HG03066 (cell line): ENCODE measurements around the gene CREBBP.

Source experiments
- ATAC-seq: cut with Tn5 transposase; IDR thresholded peaks from one replicate; pipeline ENCODE4 v1.9.1; 2021; ENCODE audit warnings: low read depth; ENCODE audit not compliant: unreplicated experiment

The CREBBP gene

DNA sequence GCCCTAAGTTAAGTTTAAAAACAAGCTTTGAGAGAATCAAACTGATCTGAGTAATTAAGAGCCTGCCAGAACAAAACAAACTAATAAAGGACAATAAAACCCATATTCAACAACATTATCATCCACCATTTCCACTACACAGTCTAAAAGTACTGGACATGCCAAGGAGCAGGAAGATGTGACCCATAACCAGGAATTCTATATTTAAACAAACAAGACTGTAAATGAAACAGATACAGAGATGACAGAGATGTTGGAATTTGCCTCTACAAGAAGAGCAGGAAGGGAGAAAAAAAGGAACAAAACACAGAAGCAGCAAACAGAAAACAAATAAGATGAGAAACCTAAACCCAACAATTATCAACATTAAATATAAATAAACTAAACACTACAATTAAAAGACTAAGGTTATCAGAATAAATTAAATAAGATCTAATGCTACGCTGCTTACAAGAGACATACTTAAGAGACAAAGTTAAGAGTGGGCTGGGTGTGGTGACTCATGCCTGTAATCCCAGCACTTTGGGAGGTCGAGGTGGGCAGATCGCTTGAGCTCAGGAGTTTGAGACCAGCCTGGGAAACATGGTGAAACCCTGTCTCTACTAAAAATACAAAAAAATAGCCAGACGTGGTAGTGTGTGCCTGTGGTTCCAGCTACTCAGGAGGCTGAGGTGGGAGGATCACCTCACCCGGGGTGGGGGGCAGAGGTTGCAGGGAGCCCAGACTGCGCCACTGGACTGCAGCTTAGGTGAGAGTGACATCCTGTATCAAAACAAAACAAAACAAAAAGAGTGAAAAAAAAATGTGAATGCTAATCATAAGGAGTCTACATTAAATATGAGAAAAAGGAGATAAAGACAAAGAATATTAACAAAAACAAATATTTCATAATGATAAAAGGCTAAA lies 50.6 kb downstream of the CREBBP start:
- ATAC-seq, result no peak

DNA sequence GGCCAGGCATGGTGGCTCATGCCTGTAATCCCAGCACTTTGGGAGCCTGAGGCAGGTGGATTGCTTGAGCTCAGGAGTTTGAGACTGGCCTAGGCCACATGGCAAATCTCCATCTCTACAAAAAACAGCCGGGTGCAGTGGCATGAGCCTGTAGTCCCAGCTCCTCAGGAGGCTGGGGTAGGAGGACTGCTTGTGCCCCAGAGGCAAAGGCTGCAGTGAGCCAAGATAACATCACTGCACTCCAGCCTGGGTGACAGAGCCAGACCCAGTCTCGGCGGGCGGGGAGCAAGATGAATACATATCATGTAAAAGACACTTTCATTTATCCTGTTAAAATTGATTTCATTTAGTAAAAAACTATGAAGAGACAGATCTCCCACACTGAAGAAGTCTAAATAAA lies 54.6 kb downstream of the CREBBP start:
- no peak for ATAC-seq

DNA sequence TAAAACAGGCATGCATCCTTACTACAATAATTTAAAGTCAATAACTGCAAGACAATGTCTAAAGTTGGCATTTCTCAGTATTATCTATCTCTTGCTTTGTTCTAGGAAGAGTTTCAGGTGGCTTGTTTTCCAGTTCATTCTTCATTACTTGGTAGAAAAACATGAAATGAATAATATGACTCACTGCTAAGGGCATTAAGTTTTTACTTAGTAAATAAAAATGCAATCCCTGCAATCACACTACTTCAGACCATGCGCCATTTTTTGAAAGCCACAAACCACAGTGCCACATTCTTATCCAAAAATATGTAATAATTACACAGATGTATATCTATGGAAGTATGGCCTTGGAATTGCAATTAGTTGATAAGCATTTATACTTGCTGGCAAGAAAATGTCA lies 55.4 kb downstream of the CREBBP start:
- ATAC-seq, result no peak

DNA sequence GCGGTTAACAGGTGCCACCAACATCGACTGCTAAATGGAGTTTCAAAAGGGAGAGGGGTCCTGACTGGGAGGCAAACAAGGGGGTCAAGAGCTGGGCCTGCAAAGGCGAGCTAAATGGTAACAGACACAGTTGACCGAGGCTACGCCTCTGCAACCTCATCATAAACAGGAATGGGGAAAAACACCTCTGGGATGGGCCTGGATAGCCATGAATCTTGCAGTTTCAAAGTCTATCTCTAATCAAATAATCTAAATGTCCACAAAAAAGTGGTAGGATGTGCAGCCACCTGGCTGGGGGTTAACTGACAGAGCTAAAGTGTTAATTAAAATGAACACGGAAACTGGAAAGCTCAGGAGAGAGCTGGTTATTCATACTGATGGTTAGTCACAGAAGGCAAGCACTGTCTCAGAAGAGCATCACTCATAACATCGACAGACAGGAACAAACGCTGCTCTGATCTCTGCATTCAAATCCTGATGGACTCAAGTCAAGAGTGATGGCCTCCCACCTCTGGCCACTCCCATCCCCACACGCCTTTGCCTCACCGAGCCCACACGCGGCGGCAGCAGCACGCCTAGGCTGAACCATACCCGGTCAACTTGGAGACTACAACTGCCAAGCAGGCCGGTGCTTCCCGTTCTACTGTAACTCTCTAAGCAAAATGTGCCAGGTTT lies 56.3 kb downstream of the CREBBP start:
- ATAC-seq, result no peak

DNA sequence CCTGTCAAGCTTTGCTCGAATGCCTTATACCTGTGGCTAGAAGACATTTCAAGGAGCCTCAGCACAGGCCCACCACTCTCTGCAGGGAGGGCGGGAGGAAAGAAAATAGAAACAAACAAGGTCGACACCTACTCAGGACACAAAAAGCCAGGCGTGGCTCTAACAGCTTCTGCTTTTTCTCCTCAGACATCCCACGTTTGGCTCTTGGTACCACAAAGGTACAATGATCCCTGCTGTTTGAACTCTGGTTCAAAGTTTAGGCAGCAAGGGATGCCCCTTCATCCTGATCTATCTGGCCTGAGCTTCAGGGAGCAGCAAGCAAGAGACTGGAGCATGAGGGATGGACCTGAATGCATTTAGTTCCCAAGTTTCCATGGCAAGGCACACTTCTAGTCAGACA lies 57.1 kb downstream of the CREBBP start:
- ATAC-seq, result no peak

DNA sequence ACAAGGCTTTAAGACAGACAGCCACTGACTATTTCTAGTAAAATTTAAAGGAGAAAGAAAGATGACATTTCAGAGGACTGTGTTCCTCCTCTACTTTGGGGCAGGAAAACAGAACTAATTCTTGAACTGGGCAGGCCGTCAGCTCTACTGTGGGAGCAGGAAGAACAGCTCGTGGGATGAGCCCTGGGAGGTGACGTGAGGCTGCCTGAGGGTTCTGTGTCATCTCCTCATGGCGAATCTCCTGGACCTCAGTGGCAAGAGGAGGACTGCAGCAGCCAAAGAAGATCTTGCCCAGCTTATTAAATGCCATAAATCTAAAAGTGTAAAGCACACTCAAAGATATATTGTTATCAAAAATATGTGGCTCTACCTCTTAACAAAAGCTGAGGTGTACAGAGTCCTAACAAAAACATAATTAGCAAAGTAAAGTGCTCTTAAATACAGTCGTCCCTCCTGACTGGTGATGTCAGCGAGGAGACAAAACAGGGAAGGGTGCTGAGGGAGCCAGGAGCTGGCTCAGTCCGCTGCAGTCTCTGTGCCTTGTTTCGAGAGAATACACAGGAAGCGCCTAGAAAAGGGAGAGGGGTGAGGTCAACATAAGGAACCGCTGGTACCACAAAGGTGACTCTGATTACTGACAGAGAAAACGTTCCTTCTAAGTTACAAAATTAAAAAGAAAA lies 58.0 kb downstream of the CREBBP start:
- no peak for ATAC-seq

DNA sequence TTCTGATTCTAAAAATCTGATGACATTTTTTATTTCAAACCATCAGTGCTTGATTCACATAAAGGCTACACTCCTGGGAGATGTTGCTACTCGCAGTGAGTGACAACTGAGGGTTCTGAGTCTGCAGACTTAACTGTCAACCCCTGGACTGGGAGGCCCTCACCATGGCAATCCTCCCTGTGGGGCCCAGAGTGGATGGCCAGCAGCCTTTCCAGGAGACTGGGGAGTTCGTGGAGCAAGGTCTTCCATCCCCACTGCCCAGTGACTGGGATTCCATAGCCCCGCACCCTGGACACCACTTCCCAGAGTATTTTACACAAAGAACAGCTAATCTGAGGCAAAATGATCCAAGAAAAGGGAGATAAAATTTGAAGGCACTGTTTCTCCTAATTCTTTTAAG lies 59.3 kb downstream of the CREBBP start:
- ATAC-seq, result no peak

DNA sequence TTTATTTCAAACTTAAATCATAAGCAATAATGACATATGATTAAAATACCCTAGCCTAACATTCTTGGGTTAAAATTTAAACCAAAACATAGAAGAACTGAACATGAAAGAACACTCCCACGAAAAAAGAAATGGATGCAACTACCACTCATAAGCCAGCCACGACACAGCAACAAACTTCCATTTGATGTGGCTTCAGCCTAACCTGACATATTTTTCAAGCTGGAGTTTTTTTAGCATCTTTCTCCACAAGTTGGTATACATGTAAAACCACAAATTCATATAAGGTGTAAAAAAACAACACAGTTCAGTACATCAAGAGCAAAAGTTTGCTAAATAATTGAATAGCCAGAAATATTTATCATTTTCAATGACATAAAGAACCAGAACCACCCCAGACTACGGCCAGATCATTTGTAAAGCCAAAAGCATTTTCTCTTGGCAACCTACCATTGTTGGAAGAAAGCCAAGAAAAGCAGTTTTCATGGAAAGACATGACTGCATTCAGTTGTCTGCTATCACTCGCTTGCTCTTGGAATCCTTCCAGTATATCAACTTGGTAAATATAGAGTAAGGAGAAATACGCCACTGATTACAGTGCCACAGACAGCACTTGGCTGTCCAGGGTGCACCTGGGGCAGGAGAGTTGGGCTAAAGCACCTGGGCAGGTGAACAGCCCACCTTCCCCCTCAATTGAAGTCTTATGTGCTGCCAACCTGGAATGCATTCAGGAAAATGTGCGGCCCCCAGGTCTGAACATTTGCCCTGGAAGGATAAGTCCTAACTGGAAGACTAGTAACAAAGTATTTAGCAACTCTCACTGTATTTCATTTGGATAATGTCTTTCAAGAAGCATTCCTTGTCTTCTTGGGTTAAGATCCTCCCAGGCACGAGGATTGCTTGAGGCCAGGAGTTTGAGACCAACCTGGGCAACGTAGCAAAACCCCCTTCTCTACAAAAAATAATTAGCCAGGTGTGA lies 60.5 kb downstream of the CREBBP start:
- no peak for ATAC-seq

DNA sequence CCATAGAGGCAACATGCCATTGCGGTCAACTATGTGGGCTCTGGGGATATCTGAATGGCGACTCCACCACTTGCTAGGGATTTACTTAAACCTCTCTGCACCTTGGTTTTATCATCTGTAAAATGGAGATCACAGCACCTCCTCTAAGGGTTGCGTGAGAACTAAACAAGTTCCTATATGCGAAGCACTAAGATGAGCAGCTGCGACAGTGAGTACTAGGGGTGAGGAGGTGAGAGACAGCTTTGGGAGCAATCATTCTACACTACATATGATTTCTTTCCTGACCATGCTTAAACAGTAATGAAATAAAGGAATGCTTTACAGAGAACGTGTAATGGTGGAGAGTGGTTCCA lies 61.4 kb downstream of the CREBBP start:
- no peak for ATAC-seq

DNA sequence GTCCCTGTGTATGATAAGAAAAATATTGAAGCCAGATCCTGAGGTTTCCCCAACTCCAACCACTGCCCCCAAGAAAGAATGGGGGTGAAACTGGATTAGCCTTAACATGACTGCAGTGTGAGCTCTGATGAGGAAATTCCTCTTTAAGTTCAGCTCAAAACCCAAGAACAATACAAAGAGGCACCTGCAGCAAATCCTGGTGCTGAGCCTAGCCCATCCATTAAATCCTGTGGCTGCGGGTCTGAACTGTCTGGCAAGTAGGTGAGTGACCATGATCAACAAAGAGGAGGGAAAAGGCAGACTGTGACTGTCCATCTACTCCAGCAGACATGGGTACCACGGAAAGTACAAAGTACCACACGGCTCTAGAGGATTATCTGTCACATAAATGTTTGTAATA lies 64.2 kb downstream of the CREBBP start:
- ATAC-seq, result no peak

DNA sequence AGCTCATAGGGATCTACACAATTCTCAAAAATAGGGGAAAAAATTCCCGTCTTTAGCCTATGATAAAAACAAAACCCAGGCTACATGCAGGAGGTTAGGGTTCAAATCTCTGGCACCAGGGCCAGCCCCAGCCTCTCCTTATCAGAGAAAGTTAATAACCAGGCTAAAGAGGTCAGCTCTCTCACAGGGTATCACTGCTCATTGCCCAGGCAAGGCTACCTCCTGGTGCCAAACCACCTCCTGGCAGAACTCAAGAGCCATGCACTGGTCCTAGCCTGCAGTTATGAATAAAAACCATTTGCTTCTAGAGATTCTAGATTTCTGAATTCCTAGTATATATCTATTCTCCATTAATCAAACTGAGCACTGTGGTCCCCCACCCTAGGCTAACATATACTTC lies 65.8 kb downstream of the CREBBP start:
- ATAC-seq, result no peak

DNA sequence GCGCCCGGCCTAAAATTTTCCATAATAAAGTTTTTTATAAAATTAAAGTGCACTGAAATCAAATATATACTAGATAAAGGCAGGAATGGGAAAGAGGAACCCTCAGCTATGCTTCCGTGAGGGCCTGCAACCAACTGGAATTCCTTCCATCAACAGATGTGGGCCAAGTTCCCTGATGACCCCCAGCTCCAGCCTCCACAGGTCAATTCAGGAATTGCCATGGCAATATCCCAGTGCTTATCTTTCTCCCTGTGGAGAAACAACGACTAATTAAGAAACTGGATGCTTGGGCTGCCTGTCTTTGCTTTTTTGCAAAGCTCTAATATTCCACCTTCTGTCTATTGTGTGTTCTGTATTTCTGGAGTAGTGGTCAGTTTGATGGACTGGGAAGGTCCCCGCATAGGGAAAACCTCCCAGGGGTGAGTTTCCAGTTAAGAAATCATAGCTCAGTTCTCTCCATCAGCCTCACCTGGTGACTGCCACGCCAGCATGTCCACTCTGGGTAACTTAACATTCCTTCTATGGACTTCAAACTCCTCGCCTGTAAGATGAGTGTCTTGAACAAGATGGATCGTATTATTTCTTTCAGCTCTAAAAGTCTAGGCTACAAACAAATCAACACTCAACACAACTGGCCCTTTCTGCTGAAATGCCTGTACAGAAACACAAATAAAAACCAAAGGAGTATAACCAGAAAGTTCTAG lies 67.9 kb downstream of the CREBBP start:
- no peak for ATAC-seq

DNA sequence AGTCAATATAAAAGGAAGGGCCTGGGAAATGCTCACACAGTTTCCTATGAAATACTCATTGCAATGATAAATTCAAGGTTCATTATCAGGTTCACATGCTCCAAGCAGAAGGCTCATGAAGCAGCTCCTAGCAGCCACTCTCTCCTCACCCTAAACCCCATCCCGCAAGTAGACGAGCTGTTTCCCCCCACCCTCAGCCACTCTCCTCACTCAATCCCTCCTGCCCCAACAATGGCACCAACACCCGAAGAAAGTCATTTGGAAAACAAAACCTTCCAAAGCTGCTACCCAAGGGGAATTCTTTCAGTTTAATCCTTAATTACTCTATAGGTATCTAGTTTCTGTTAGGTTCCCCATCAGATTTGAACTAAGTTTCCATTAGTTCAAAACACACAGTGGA lies 69.7 kb downstream of the CREBBP start:
- no peak for ATAC-seq

DNA sequence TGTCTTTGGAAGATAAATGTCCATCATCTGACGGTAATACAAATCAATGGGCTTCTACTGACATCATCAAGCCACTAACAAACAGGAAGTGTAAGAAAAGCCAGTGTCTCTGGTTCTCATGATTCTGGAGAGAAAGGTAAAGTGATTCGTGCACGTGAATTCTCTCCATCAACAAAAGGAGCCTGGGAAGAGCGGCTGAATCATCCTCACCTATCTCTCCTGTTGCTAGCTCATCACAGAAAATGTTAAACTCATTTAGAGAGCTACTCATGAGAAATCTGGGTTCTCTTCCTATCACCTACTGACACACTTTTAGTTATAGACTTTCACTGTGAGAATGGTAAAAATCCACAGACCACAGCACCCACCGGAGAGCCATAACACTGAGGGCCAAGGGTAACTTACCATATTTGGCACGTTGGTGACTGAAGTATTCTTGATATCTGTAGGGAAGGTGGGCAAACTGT lies 70.3 kb downstream of the CREBBP start:
- ATAC-seq, result no peak

DNA sequence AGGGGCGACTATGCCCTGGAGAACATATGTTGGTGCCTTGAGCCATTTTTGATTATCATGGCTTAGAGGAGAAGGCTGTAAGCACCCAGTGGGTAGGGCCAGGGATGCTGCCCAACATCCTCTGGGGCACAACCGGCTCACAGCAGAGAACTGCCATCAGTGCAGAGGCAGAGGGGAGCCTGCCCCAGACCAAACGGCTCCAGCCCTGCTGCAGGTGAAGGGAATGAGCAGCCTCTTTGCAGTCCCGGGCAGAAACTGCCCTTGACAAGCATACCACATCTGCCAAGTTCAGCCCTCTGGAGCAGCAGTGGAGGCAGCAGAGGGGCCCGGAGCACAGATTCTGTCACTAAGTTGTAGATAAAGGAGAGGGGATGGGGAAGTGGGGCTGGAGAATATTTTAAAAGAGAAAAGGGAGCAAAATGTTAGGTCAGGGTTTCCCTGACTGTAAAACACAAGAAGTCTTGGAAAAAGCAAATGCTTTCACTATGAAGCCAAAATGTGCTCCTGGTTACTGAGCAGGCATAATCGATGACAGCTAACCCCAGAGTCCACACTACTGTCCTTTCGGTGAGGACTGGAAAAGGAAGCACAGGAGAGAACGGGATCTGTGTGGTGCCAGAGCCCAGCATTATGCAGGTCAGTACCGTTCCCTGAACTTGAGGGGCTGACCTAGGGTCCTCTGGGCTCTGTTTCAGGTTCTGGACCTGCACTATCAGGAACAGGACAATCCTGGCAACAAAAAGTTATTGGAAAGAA lies 72.0 kb downstream of the CREBBP start:
- ATAC-seq, result no peak

DNA sequence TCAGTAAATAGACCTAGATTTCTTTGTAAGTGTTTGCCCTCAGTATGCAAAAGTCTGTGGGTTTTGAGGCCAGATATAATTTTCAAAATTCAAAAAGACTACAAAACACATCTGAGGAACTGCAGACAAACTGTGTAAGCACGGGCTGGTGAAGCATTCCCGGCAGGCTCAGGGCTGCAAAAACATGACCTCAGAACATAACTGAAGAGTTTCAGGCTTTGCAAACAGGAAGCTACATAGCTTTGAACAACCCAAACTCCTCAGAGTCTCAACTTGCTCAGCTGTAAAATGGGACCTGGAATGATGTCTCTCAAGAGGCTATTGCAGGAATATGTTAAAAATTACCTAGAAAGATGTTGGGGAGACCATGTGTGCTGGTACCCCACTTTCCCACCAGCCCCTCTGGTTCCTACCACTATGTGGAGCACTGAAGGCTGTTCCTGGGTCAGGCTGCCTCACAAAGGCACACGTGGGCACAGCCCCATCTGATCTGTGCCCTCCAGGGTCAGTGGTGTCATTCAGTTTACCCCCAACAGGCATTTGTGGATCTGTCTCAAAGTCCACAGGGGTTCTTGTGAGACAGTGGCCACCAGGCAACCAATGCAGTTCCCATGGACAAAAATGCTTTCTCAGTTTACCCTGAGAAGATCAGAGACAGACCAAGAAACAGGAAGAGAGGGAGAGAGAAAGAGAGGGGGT lies 72.9 kb downstream of the CREBBP start:
- no peak for ATAC-seq

DNA sequence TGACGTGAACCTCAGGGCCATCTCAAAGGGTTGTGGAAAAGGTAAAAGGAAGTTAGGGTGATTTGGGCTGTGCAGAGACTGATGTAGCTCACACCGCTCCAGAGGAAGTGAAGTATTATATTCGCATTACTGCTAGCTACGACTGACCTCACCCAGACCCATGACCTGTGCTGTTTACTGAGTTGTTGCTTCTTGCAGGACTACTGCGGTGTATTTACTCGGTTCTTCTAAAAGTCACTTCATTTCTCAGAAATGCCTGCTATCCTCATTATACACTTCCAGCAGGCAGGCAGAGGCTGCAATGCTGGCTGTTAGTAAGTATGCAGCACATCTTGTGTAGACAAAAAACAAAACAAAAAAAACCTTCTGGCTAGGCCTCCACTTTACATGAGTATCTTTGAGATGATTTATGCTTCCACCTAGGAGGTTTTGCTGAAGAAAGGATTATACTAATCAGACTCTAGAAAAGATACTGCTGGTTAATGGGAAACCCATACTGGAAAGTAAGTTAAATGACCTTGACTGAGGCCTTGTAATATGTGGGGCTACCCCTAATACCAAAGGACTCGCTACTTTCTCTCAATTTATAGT lies 76.0 kb downstream of the CREBBP start:
- ATAC-seq, result no peak
